Measurements from ENCODE around the gene TDRKH. TPM values are rescaled to one million over a fixed set of nuclear protein-coding genes. Genes with fewer than 3 reads are reported as not detected.

Gene TDRKH
- polyA plus RNA-seq (ENCODE audit: insufficient read depth in 1 of 5, insufficient read length in 5 of 5, low replicate concordance in 1 of 5): 10 to 100 TPM in 4 of 5 donors, 1 to 10 TPM in 1; 9.9 to 13.5 (median 11.2) TPM
- long read RNA-seq, donor 1, partial matches to known transcripts: 0 of 1 reads
- long read RNA-seq, donor 1, other reads (novel, unspliced or antisense): 0 of 1 reads
- long read RNA-seq, donor 2: 0 reads
- long read RNA-seq, donor 3, partial matches to known transcripts: 0 of 1 reads
- long read RNA-seq, donor 3, other reads (novel, unspliced or antisense): 0 of 1 reads
- long read RNA-seq, donor 4, partial matches to known transcripts: 0 of 1 reads
- long read RNA-seq, donor 4, other reads (novel, unspliced or antisense): 0 of 1 reads
- long read RNA-seq, donor 5, partial matches to known transcripts: 0 of 2 reads
- long read RNA-seq, donor 5, other reads (novel, unspliced or antisense): 0 of 2 reads
- long read RNA-seq, donor 6, partial matches to known transcripts: 0 of 1 reads
- long read RNA-seq, donor 6, other reads (novel, unspliced or antisense): 0 of 1 reads
- long read RNA-seq, donor 7, partial matches to known transcripts: 0 of 2 reads
- long read RNA-seq, donor 7, other reads (novel, unspliced or antisense): 0 of 2 reads
- long read RNA-seq, donor 8, partial matches to known transcripts: 0 of 2 reads
- long read RNA-seq, donor 8, other reads (novel, unspliced or antisense): 0 of 2 reads

GRCh38 chr1:151790071-151790939 is at the start of gene TDRKH:
TDRKH (minus strand) TSS chr1:151790500; CDS start chr1:151783022, 7,478 bp downstream.
- peak; percentile 90 to 91 for DNase-seq

GRCh38 chr1:151839457-151840403 is 49.4 kb upstream of the TDRKH start, which contains the start of gene C2CD4D:
C2CD4D (minus strand) TSS chr1:151839820; CDS start chr1:151838989, 831 bp downstream.
- DNase-seq: peak; percentile 58 to 62

GRCh38 chr1:151839082-151839412 is 48.7 kb upstream of the TDRKH start:
- no peak for DNase-seq

- no peak for DNase-seq
These were observed 48.2 kb upstream of the TDRKH start for GRCh38 chr1:151838222-151839081.

GRCh38 chr1:151837884-151838221 is 47.6 kb upstream of the TDRKH start:
- no peak for DNase-seq

GRCh38 chr1:151837197-151837596 is 46.9 kb upstream of the TDRKH start:
- DNase-seq: no peak

DNA sequence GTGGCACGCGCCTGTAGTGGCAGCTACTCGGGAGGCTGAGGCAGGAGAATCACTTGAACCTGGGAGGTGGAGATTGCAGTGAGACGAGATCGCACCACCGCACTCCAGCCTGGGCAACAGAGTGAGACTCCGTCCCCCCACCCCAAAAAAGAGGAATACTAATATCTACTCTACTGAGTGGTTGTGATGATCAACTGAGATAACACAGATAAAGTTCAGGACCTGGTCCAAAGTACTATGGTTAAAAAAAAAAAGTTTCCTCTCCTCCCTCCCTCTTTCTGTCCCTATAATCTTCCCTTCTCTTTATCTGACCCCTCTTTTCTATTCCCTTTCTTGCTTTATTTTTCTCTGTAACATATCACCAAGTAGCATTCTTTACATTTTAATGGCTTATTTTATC is 45.3 kb upstream of the TDRKH start:
- DNase-seq: no peak

DNA sequence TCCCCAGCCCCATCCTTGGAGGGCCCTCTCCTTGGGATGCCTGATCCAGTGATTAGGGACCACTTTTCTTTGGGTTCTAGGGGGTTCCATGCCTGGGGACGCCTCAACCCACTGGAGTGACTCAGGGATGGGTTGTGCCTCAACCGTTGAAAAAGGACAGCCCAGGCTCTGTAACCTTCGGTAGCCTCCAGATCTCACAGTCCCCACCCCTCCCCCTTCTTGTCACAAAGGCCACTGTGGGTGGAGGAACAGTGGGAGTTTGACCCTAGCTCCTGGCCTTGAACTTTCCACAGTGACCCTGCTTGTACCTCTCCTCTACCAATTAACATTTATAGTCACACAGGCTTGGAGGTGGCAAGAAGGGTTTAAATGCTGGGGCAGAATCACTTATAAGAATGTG is 43.9 kb upstream of the TDRKH start:
- no peak for DNase-seq

DNA sequence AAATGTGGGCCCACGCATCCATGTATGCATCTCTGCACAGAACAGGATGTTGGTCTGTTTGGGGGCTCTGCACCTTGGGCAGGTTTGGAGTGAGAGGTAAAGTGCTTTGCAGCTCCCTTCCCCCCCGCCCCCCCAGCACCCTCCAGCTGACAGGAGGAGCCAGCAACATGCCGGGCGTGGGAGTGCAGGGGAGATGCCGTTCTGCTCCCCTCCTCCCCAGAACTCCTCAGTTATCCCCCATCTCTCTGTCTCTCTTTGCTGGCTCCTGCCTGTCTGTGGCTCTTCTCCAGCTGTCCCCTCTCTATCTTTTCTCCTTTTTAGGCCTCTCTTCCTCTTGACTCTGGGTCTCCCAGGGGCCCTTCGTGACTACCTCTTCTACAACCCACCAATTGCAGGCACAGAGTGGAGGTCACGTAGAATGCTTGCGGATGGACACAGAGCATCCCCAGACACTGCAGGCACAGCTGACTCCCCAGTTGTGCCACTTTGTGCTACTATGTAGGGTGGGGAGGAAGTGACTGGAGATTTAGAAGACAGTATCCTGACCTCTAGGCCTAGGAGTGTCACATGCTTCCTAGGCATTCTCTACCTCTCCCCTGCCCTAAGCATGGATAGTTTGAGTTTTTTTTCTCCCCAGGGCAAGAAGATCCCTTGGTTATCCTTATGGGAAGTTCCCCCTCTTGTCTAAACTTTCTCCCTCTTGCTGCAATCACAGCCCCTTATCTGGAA is 43.0 kb upstream of the TDRKH start:
- no peak for DNase-seq

- DNase-seq: peak; percentile 78 to 80
These were observed 42.1 kb upstream of the TDRKH start for GRCh38 chr1:151832318-151832980.

- no peak for DNase-seq
These were observed 41.3 kb upstream of the TDRKH start, which contains the start of gene RORC for GRCh38 chr1:151831605-151832004. RORC (minus strand) TSS chr1:151831802; CDS start chr1:151831764, 38 bp downstream.

DNA sequence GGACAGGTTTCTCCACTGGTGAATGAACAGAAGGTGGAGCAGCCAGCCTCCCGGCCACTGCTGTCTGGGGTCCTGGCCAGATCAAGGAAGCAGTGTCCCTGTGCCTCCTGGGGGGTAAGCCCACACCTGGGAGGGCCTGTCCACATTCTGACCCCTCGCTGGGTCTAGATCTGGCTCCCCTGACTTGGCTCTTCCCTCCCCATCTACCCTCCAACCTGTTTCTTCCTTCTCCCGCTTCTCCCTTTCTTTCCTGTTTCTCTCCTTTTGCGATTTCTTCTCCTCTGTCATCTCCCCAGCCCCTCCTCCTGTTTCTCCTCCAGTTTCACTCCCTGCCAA is 40.9 kb upstream of the TDRKH start:
- DNase-seq: no peak

GRCh38 chr1:151830055-151830454 is 39.8 kb upstream of the TDRKH start:
- DNase-seq: no peak

DNA sequence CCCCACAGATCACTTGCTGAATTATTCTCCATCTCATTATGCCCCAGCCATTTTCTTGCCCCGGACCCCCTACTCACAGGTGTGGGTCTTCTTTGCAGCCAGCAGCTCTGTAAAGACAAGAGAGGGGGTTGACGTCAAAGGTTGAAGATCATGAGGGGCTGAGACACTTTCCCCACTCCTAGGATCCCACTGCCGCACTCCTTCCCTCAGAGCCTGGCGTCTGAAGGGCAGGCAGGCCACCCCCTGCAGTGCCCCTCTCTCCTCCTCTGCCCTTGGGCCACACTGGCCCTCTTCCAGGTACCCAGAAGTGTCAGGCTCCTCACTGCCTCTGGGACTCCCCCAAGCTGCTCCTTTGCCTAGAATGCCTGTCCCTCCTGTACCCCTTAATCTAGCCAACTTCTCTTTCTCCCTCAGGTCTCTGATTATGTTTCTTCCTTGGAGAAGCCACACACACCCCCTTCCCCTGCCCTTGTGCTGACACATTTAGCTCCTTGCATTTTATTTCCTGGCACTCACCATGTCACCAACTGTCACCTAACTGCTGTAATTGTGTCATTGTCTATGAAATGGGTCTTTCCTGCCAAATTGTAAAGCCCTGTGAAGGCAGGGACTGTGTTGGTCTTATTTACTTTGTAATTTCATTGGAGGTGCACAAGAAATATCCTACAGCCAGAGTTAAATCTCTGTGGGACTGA is 39.2 kb upstream of the TDRKH start:
- no peak for DNase-seq

- DNase-seq: peak in 1 of 2 donors; percentile 36
These were observed 38.6 kb upstream of the TDRKH start for GRCh38 chr1:151828921-151829320.

- DNase-seq: no peak
These were observed 37.6 kb upstream of the TDRKH start for GRCh38 chr1:151827853-151828252.

DNA sequence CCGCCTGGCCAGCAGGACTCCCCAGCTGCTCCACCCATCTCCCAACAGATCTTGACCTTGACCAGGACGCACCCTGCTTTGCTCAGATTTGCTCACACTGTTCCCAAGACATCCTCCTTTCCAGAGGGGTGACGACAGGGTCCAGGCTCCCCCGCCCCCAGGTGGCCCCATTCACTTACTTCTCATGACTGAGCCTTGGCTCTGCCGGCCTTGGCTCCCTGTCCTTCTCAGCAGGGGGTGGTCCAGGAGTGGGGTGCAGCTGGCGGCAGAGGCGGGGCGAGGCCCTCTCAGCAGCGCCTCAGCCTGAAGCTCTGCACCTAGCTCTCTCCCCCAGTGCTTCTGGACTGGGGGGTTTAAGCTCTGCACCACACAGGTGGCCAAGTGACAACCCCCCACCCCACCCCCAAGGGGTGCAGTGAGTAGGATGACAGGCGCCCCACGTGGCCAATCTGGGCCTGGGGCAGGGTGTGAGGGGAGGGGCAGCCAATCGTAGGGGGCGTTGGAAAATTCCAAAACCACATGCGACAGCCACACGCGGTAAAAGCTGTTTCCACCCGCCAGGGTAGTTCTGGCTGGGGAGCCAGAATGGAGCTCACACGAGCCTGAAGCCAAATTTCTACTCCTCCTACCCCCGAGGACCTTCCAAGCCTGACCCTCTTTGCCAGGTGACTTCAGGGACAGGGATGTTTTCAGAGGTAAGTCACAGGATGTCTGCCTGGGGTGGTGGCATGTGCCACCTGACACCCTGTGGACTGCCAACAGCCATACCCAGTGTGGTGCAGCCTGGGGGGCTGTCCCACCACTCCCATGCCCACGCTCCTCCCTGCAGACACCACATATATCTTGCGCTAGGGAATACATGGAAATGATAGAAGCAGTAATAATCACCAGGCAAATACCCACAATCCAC is 35.7 kb upstream of the TDRKH start:
- DNase-seq: no peak
